WI38 (cell line): ENCODE results near the gene MOB3A.

Experiments
- H3K4me3 ChIP-seq: 2 replicates; pipeline ENCODE4 v1.5.1; 2011; ENCODE audit warnings: low read depth, mild to moderate bottlenecking, control low read depth, low read length
- CTCF ChIP-seq: IDR thresholded peaks from 2 replicates; pipeline ENCODE4 v1.5.1; 2012; ENCODE audit warnings: low read depth, mild to moderate bottlenecking, control low read depth, low read length

Gene MOB3A

DNA sequence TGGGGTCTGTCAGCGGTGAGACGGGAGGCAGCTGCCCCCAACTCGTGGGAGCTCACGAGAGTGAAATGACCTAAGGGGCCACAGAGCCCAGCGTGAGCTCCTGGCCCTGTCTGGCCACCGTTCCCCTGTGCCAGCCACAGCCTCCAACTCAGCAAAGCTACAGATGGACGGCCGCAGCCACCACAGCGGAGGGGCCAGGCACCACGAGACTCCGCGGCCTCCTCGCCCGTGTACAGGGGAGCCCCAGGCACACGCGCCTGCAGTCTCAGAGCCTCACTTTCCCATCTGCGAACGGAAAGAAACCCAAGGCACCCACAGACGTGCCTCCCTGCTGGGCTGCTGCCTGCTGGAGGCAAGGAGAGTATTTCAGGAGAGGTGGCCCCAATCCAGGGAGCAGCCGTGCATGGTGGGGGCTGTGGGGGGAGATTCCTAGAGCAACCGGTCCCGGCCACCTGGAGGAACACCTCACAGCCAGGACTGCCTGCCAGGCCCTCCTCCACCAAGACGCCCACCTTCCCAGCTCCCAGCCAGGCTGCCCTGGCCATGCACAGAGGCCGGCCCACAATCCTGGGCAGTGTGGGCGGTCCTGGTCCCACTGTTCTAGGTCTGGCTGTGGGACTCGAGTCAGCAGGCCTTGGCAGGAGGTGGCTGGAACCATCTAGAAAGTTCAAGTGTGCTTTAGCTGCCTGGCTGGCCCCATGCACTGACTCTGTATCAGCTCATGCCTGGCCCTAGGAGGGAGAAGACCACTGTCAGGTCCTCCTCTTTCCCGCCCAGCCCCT lies 47.0 kb downstream of the MOB3A start:
- H3K4me3 ChIP-seq: peak overlapping the region; percentile 84
- no peak for TF ChIP-seq CTCF

DNA sequence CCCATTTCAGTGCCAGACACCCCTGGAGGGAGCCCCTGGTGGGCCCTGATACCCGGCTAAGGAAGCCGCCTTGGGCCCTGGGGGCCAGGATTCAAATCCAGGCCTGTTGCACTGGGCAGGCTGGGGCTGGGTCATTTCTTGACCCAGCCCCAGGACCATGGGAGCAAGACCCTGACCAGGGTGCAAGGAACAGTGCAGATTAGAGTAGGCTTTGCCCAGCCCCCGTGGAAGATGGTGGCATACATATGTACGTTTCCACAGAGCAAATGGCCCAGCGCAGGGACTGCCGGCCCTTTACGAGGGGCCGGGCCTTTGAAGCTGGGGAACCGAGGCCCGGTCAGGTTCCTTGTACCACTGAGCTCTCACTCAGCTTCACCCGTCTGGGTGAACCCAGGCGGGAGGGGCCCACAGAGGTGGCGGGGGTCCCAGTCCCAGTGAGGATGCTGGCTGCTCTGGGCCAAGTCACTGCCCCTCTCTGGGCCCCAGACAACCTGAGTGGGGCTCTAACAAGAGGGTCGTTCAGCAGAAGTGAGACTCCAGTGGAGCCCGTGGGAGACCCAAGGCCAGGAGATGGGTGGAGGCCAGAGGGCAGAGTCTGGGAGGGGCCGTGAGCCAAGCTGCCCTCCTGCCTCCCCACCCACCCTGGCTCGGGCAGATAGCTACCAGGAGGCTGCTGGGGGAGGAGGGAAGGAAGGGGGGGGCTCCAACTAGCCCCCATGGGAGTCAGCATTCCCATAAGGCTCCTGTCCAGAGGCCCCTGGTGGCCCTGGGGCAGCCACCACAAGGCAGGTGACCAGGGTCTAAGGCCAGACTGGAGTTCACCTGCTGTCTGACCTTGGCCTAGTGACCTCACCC lies 47.8 kb downstream of the MOB3A start:
- no peak for TF ChIP-seq CTCF
- H3K4me3 ChIP-seq: no peak overlapping the region

- TF ChIP-seq CTCF: no peak
- H3K4me3 ChIP-seq: no peak overlapping the region
Measured at GRCh38 chr19:2047449-2048103, 48.5 kb downstream of the MOB3A start.

GRCh38 chr19:2047076-2047448 lies 49.1 kb downstream of the MOB3A start:
- TF ChIP-seq CTCF: no peak
- no peak overlapping the region for H3K4me3 ChIP-seq

GRCh38 chr19:2046046-2046907 lies 49.8 kb downstream of the MOB3A start:
- TF ChIP-seq CTCF: no peak
- H3K4me3 ChIP-seq: no peak overlapping the region

GRCh38 chr19:2045501-2046045 lies 50.6 kb downstream of the MOB3A start:
- no peak for TF ChIP-seq CTCF
- no peak overlapping the region for H3K4me3 ChIP-seq
